ENCODE results near the gene MPHOSPH9.

The MPHOSPH9 gene

DNA sequence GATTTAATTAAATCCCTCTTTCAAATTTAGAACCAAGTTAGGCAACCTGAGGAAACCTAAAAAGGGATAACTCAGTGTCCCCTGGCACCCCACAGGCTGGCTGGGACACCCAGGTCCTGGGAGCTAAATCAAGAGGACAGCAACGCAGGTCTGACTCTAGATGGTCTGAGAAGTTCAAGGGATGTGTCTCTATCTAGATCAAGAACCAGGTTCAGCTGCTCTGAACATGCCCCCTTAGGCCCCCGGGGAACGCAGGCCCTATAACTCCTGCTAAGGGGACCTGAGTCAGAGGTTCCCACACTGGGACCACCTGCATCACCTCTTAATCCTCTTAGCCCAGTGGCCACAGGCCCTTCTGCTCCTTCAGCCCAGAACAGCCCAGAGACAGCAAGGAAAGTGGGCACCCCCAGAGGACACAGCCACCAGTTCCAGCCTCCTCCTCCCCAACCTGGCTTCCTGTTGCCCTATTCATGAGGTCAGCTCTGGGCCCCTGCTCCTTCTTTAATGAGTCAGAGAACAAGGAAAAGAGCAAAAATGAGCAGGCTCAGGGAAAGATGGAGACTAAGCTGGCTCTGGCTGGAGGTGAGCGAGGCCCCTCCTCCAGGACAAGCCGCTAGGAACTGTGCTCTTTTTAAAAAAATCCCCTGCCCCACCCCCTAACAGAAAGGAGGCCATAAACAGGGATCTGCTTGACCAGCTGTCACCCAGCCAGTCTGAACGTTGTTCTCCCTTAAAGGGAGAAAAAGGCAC lies 92.8 kb downstream of the MPHOSPH9 start:
- H3K4me1 ChIP-seq (ENCODE audit: low read length) = no peaks in the 10 kb centered on the region
- H3K9ac ChIP-seq (ENCODE audit: low read length) = no peak overlapping the region

DNA sequence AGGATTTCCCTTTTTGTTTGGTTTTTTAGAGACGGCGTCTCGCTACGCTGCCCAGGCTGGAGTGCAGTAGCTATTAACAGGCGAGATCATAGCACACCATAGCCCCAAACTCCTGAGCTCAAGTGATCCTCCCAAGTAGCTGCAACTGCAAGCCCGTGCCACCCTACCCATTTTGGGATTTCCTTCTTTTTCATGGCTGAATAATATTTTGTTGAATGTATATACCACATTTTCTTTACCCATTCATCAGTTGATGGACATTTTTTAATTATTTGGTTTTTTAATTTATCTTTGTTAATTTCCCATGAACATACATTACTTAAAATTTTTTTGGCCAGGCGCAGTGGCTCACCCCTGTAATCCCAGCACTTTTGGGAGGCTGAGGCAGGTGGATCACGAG lies 97.3 kb downstream of the MPHOSPH9 start:
- Histone ChIP-seq H4K20me1 (ENCODE audit: insufficient read depth, low read length) (no peaks in the 10 kb centered on the region), H3K4me3 (ENCODE audit: low read length) (no peak overlapping the region), H3K79me2 (ENCODE audit: low read length) (no peaks in the 10 kb centered on the region), H3K9me3 (ENCODE audit: insufficient read depth, low read length) (peaks cover 10% of the 10 kb centered on the region; the same call in 1 of the 2 replicates), H3K4me2 (ENCODE audit: low read length) (no peak overlapping the region), H3K4me1 (ENCODE audit: low read length) (peaks cover 21% of the 10 kb centered on the region), H3K9ac (ENCODE audit: low read length) (no peak overlapping the region), H2AFZ (ENCODE audit: low read depth, low read length) (no peak overlapping the region), H3K27me3 (ENCODE audit: low read depth, low read length) (peaks cover 5% of the 10 kb centered on the region; the same call in 1 of the 2 replicates), H3K36me3 (replicated peaks; ENCODE audit: low read depth, low read length) (no peaks in the 10 kb centered on the region), H3K27ac (ENCODE audit: low read length) (no peak overlapping the region)
- TF ChIP-seq EZH2phosphoT487 (IDR thresholded peaks at IDR 0.05; ENCODE audit: low read depth) = no peak
- TF ChIP-seq, protein P1, sequence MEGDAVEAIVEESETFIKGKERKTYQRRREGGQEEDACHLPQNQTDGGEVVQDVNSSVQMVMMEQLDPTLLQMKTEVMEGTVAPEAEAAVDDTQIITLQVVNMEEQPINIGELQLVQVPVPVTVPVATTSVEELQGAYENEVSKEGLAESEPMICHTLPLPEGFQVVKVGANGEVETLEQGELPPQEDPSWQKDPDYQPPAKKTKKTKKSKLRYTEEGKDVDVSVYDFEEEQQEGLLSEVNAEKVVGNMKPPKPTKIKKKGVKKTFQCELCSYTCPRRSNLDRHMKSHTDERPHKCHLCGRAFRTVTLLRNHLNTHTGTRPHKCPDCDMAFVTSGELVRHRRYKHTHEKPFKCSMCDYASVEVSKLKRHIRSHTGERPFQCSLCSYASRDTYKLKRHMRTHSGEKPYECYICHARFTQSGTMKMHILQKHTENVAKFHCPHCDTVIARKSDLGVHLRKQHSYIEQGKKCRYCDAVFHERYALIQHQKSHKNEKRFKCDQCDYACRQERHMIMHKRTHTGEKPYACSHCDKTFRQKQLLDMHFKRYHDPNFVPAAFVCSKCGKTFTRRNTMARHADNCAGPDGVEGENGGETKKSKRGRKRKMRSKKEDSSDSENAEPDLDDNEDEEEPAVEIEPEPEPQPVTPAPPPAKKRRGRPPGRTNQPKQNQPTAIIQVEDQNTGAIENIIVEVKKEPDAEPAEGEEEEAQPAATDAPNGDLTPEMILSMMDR (IDR thresholded peaks at IDR 0.05; ENCODE audit: low read depth, low read length) = no peak

More for the DNA sequence above, 92.8 kb downstream of the MPHOSPH9 start:
- H3K79me2 ChIP-seq (ENCODE audit: low read length) = no peaks in the 10 kb centered on the region
- TF ChIP-seq, protein P1 (IDR thresholded peaks at IDR 0.05; ENCODE audit: low read depth, low read length) = no peak
- no peak for TF ChIP-seq EZH2phosphoT487 (IDR thresholded peaks at IDR 0.05; ENCODE audit: low read depth)
- no peak overlapping the region for H2AFZ ChIP-seq (ENCODE audit: low read depth, low read length)
- no peak overlapping the region for H3K27ac ChIP-seq (ENCODE audit: low read length)
- H3K27me3 ChIP-seq (ENCODE audit: low read depth, low read length) = no peaks in the 10 kb centered on the region
- no peak overlapping the region for H3K4me2 ChIP-seq (ENCODE audit: low read length)
- no peaks in the 10 kb centered on the region for H4K20me1 ChIP-seq (ENCODE audit: insufficient read depth, low read length)
- no peaks in the 10 kb centered on the region for H3K9me3 ChIP-seq (ENCODE audit: insufficient read depth, low read length)
- no peak overlapping the region for H3K4me3 ChIP-seq (ENCODE audit: low read length)
- no peaks in the 10 kb centered on the region for H3K36me3 ChIP-seq (replicated peaks; ENCODE audit: low read depth, low read length)

DNA sequence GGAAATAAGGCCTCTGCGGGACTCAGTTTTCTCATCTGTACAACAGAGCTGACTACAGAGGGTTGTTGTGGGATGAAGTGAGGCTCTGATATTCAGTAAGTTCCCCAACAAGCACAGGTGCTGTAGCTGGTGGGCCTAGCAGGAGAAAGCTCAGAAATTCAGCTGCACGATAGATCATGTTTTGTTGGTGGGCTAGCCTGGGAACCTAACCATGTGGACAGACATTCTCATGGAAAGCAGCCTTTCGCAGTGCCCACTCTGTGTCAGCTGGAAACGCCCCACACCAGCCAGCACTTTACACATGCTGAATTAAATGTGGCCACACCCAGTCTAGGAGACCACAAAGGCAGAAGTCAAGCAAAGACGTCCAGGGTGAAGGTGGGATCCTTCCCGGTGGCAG lies 98.1 kb downstream of the MPHOSPH9 start:
- peaks cover 21% of the 10 kb centered on the region for H3K4me1 ChIP-seq (ENCODE audit: low read length)
- H3K4me2 ChIP-seq (ENCODE audit: low read length) = no peak overlapping the region
- H2AFZ ChIP-seq (ENCODE audit: low read depth, low read length) = no peak overlapping the region
- H3K9ac ChIP-seq (ENCODE audit: low read length) = no peak overlapping the region
- H3K27ac ChIP-seq (ENCODE audit: low read length) = no peak overlapping the region
- peaks cover 10% of the 10 kb centered on the region; the same call in 1 of the 2 replicates for H3K9me3 ChIP-seq (ENCODE audit: insufficient read depth, low read length)
- no peaks in the 10 kb centered on the region for H3K36me3 ChIP-seq (replicated peaks; ENCODE audit: low read depth, low read length)
- no peak for TF ChIP-seq EZH2phosphoT487 (IDR thresholded peaks at IDR 0.05; ENCODE audit: low read depth)
- TF ChIP-seq, protein P1 (IDR thresholded peaks at IDR 0.05; ENCODE audit: low read depth, low read length) = no peak
- H4K20me1 ChIP-seq (ENCODE audit: insufficient read depth, low read length) = no peaks in the 10 kb centered on the region
- H3K79me2 ChIP-seq (ENCODE audit: low read length) = no peaks in the 10 kb centered on the region
- peaks cover 5% of the 10 kb centered on the region; the same call in 1 of the 2 replicates for H3K27me3 ChIP-seq (ENCODE audit: low read depth, low read length)
- no peak overlapping the region for H3K4me3 ChIP-seq (ENCODE audit: low read length)

DNA sequence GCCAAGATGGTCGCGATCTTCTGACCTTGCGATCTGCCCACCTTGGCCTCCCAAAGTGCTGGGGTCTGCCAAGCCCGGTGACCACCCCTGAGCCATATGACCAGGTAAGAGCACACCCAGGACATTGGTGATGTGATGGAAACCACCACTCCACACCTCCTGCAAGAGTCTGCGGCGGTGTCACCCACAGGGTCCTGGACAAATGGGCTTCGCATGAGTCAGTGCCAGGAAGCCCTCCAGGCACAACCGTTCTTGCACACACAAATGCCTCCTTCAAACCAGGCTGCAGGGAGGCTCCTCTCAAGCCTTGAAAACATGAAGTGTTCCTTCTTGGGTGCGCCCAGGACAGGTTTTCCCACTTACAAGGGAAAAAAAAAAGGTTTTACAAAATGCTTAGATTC lies 98.7 kb downstream of the MPHOSPH9 start:
- H3K4me2 ChIP-seq (ENCODE audit: low read length) = no peak overlapping the region
- H3K27ac ChIP-seq (ENCODE audit: low read length) = no peak overlapping the region
- peaks cover 5% of the 10 kb centered on the region; the same call in 1 of the 2 replicates for H3K27me3 ChIP-seq (ENCODE audit: low read depth, low read length)
- H4K20me1 ChIP-seq (ENCODE audit: insufficient read depth, low read length) = no peaks in the 10 kb centered on the region
- no peaks in the 10 kb centered on the region for H3K36me3 ChIP-seq (replicated peaks; ENCODE audit: low read depth, low read length)
- H2AFZ ChIP-seq (ENCODE audit: low read depth, low read length) = no peak overlapping the region
- H3K9me3 ChIP-seq (ENCODE audit: insufficient read depth, low read length) = peaks cover 10% of the 10 kb centered on the region; the same call in 1 of the 2 replicates
- H3K4me3 ChIP-seq (ENCODE audit: low read length) = no peak overlapping the region
- no peaks in the 10 kb centered on the region for H3K79me2 ChIP-seq (ENCODE audit: low read length)
- no peak overlapping the region for H3K9ac ChIP-seq (ENCODE audit: low read length)
- H3K4me1 ChIP-seq (ENCODE audit: low read length) = peaks cover 21% of the 10 kb centered on the region
- TF ChIP-seq, protein P1 (IDR thresholded peaks at IDR 0.05; ENCODE audit: low read depth, low read length) = no peak
- TF ChIP-seq EZH2phosphoT487 (IDR thresholded peaks at IDR 0.05; ENCODE audit: low read depth) = no peak
